GM23338 (cell line): Measurements from ENCODE around the gene RIC3. TPM values are rescaled to one million over a fixed set of nuclear protein-coding genes. Genes with fewer than 3 reads are reported as not detected.

Experiments
- ATAC-seq: fragments of 200-7000 bp; cut with Tn5 transposase; 3 replicates; pipeline ENCODE4 v1.9.1; 2020
- DNase-seq: peaks from one replicate; pipeline ENCODE4 v3.0.0-alpha.2; 2015; ENCODE audit warnings: low spot score
- H2AFZ ChIP-seq: fragments of 200-600 bp; sonication (generic); 2 replicates; pipeline ENCODE4 v1.8.0; 2016; ENCODE audit warnings: antibody characterized with exemption, mild to moderate bottlenecking, moderate library complexity
- H3F3A ChIP-seq: fragments of 200-600 bp; sonication (generic); replicated peaks from 2 replicates; pipeline ENCODE4 v1.8.0; 2017; ENCODE audit warnings: antibody characterized with exemption, mixed run types, low read depth
- H3K27ac ChIP-seq: fragments of 200-600 bp; sonication (generic); 2 replicates; pipeline ENCODE4 v1.6.1; 2016; ENCODE audit warnings: low read depth
- H3K27me3 ChIP-seq: fragments of 200-600 bp; sonication (generic); 2 replicates; pipeline ENCODE4 v1.8.0; 2016; ENCODE audit warnings: mild to moderate bottlenecking, mixed run types, moderate library complexity; ENCODE audit not compliant: insufficient read depth
- H3K36me3 ChIP-seq: fragments of 200-600 bp; sonication (generic); 2 replicates; pipeline ENCODE4 v1.8.0; 2016; ENCODE audit warnings: mild to moderate bottlenecking; ENCODE audit not compliant: insufficient read depth
- H3K4me1 ChIP-seq: fragments of 200-600 bp; sonication (generic); 2 replicates; pipeline ENCODE4 v1.8.0; 2016; ENCODE audit warnings: mild to moderate bottlenecking, moderate library complexity; ENCODE audit not compliant: insufficient read depth
- H3K4me2 ChIP-seq: fragments of 200-600 bp; sonication (generic); 2 replicates; pipeline ENCODE4 v1.7.1; 2017; ENCODE audit warnings: mixed run types
- H3K4me3 ChIP-seq: fragments of 200-600 bp; sonication (generic); 2 replicates; pipeline ENCODE4 v1.6.1; 2016; ENCODE audit warnings: mixed run types
- H3K79me2 ChIP-seq: fragments of 200-600 bp; sonication (generic); replicated peaks from 2 replicates; pipeline ENCODE4 v1.8.0; 2017; ENCODE audit warnings: mild to moderate bottlenecking; ENCODE audit not compliant: insufficient read depth
- H3K9me2 ChIP-seq: fragments of 200-600 bp; sonication (generic); 2 replicates; pipeline ENCODE4 v1.8.0; 2017; ENCODE audit not compliant: insufficient read depth
- H4K20me1 ChIP-seq: fragments of 200-600 bp; sonication (generic); replicated peaks from 2 replicates; pipeline ENCODE4 v1.8.0; 2017; ENCODE audit warnings: mild to moderate bottlenecking; ENCODE audit not compliant: insufficient read depth
- H3K27ac Mint-ChIP-seq: 2 replicates; pipeline ENCODE4 v1.8.0; 2020; ENCODE audit warnings: inconsistent platforms, mild to moderate bottlenecking, moderate library complexity, mixed read lengths
- H3K27me3 Mint-ChIP-seq: 3 replicates; pipeline ENCODE4 v1.8.0; 2022; ENCODE audit warnings: low read depth, mild to moderate bottlenecking, moderate library complexity, mixed read lengths, inconsistent platforms; ENCODE audit not compliant: insufficient read depth, poor library complexity
- H3K36me3 Mint-ChIP-seq: 3 replicates; pipeline ENCODE4 v1.8.0; 2021; ENCODE audit warnings: low read depth, mild to moderate bottlenecking, inconsistent platforms, moderate library complexity, mixed read lengths
- H3K4me1 Mint-ChIP-seq: 3 replicates; pipeline ENCODE4 v1.8.0; 2020; ENCODE audit warnings: mild to moderate bottlenecking, inconsistent platforms, mixed read lengths
- H3K4me3 Mint-ChIP-seq: 3 replicates; pipeline ENCODE4 v1.8.0; 2021; ENCODE audit warnings: moderate library complexity, mild to moderate bottlenecking, inconsistent platforms, mixed read lengths
- H3K9me3 Mint-ChIP-seq: 3 replicates; pipeline ENCODE4 v1.8.0; 2020; ENCODE audit warnings: moderate library complexity, mild to moderate bottlenecking, inconsistent platforms, mixed read lengths
- CREB1 ChIP-seq: fragments of 250-450 bp; sonication (Bioruptor Pico); IDR thresholded peaks from 2 replicates; pipeline ENCODE4 v1.5.0; 2020; ENCODE audit warnings: low read depth, mild to moderate bottlenecking, moderate library complexity
- EZH2 ChIP-seq: fragments of 200-600 bp; sonication (generic); IDR thresholded peaks from one replicate; pipeline ENCODE4 v1.8.0; 2017; ENCODE audit warnings: antibody characterized with exemption, mild to moderate bottlenecking, low read depth; ENCODE audit not compliant: unreplicated experiment
- EZH2phosphoT487 ChIP-seq: fragments of 200-600 bp; sonication (generic); IDR thresholded peaks from one replicate; pipeline ENCODE4 v1.8.1; 2018; ENCODE audit warnings: antibody characterized with exemption; ENCODE audit not compliant: unreplicated experiment
- JUNB ChIP-seq: IDR thresholded peaks from one replicate; pipeline ENCODE4 v1.6.1; 2016; ENCODE audit warnings: antibody characterized with exemption; ENCODE audit not compliant: unreplicated experiment
- NANOG ChIP-seq: IDR thresholded peaks from 2 replicates; pipeline ENCODE4 v1.6.1; 2016; ENCODE audit warnings: antibody characterized with exemption, borderline replicate concordance
- POLR2AphosphoS5 ChIP-seq: IDR thresholded peaks from 2 replicates; pipeline ENCODE4 v1.6.1; 2016; ENCODE audit warnings: antibody characterized with exemption, low read depth
- STAT1 ChIP-seq: IDR thresholded peaks from one replicate; pipeline ENCODE4 v1.6.1; 2016; ENCODE audit warnings: antibody characterized with exemption; ENCODE audit not compliant: unreplicated experiment
- ZNF114 ChIP-seq: fragments of 250-450 bp; sonication (Bioruptor Pico); IDR thresholded peaks from 2 replicates; pipeline ENCODE4 v1.5.0; 2020; ENCODE audit warnings: mild to moderate bottlenecking, moderate library complexity
- ZNF331 ChIP-seq: fragments of 250-450 bp; sonication (Bioruptor Pico); IDR thresholded peaks from 2 replicates; pipeline ENCODE4 v1.5.0; 2020; ENCODE audit warnings: low read depth, mild to moderate bottlenecking, moderate library complexity
- polyA plus RNA-seq: library from polyadenylated mRNA; unstranded; fragments of >200 nt; fragmentation: Nextera tagmentation; extraction: Ambion mirVana; gene quantifications from 2 replicates; pipeline ENCODE4 v1.2.1, GENCODE V29; 2016
- total RNA-seq: library from RNA; depleted of rRNA; stranded (reverse); fragments of >200 nt; shearing (Covaris generic); gene quantifications from 2 replicates; pipeline ENCODE4 v1.2.3, GENCODE V29; 2014
- TF ChIP-seq, protein P1 (sequence below), 2 experiments: fragments of 200-600 bp in 1 of 2; sonication (generic) in 1 of 2; conservative IDR thresholded peaks; 2 replicates each; pipeline versions ENCODE4 v1.5.1 to v1.6.1; 2016 to 2017; ENCODE audit warnings: antibody characterized with exemption in 2 of 2, low read depth in 2 of 2, mild to moderate bottlenecking in 2 of 2, moderate library complexity in 1 of 2
- TF ChIP-seq, protein P2 (sequence below): IDR thresholded peaks from 2 replicates; pipeline ENCODE4 v1.6.1; 2016; ENCODE audit warnings: antibody characterized with exemption
- TF ChIP-seq, protein P3 (sequence below): IDR thresholded peaks from one replicate; pipeline ENCODE4 v1.6.1; 2018; ENCODE audit warnings: antibody characterized with exemption; ENCODE audit not compliant: unreplicated experiment

RIC3 gene
- total and polyA plus RNA-seq, 2 experiments from 2014 or later: 17.8 to 21.3 TPM

DNA sequence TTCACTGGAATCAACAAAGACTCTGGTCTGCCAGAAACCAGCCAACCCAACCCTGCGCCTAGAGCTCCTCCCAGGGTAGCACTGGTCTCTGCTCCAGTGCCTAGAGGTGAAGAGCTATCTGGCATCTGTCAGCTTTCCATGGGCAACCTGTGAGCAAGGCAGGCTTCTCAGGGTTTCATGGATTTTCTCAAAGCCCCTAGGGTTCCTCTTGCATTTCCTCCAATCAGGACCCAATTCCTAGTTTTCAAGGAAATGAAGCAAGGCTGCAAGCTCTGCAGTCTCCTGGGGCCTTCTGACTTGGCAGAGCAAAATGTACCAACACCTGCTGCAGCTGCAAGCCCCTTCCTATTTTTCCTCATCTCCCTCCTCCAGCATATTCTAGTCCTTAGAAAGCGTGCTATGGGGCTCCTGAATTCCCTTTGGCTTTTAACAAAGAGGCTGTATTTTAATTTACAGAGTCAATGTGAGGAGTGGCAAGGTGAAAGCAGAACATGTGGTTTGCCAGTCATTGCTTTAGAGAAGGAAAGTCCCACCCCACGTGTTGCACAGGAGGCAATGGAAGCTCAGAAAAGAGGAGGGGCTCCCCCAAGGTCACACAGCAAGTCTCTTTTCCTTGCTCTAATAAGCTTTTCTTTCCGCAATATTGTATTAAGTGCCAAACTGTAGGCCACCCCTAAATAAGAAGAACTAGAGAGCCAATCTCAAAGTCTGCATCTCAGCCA is 33.0 kb upstream of the RIC3 start (continued):
- TF ChIP-seq, protein P1, sequence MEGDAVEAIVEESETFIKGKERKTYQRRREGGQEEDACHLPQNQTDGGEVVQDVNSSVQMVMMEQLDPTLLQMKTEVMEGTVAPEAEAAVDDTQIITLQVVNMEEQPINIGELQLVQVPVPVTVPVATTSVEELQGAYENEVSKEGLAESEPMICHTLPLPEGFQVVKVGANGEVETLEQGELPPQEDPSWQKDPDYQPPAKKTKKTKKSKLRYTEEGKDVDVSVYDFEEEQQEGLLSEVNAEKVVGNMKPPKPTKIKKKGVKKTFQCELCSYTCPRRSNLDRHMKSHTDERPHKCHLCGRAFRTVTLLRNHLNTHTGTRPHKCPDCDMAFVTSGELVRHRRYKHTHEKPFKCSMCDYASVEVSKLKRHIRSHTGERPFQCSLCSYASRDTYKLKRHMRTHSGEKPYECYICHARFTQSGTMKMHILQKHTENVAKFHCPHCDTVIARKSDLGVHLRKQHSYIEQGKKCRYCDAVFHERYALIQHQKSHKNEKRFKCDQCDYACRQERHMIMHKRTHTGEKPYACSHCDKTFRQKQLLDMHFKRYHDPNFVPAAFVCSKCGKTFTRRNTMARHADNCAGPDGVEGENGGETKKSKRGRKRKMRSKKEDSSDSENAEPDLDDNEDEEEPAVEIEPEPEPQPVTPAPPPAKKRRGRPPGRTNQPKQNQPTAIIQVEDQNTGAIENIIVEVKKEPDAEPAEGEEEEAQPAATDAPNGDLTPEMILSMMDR (conservative IDR thresholded peaks at IDR 0.05; ENCODE audit: low read depth in 2 of 2): no peak
- no peak for TF ChIP-seq EZH2phosphoT487

DNA sequence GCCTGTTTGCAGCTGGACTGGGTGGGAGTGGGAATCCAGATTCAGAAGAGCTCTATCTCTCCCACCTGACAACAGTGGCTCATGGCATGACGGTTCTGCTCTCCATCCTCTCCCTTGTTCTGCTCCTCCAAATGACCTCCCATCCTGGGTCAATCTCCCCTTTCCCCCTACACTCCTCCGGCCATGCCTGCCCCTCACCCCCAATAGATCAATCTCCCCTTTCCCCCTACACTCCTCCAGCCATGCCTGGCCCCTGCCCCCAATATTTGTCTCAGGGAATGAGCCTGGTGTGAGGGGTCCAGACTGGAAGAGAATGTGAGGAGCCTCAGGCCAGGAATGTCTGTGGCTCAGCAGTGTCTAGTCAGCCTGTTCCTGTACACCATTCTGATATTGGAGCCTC is 30.9 kb upstream of the RIC3 start:
- H3K79me2 ChIP-seq: no peaks in the 10 kb centered on the region
- H3K27me3 Mint-ChIP-seq: peaks cover 6% of the 10 kb centered on the region
- TF ChIP-seq, protein P2, sequence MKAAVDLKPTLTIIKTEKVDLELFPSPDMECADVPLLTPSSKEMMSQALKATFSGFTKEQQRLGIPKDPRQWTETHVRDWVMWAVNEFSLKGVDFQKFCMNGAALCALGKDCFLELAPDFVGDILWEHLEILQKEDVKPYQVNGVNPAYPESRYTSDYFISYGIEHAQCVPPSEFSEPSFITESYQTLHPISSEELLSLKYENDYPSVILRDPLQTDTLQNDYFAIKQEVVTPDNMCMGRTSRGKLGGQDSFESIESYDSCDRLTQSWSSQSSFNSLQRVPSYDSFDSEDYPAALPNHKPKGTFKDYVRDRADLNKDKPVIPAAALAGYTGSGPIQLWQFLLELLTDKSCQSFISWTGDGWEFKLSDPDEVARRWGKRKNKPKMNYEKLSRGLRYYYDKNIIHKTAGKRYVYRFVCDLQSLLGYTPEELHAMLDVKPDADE: no peak
- no peak for TF ChIP-seq NANOG
- no peak for TF ChIP-seq POLR2AphosphoS5
- TF ChIP-seq EZH2phosphoT487: no peak
- no peak overlapping the region for H3K27ac Mint-ChIP-seq
- H3K4me1 Mint-ChIP-seq: peaks cover 6% of the 10 kb centered on the region; the same call in 1 of the 3 replicates
- no peaks in the 10 kb centered on the region for H4K20me1 ChIP-seq
- H3K27ac ChIP-seq: no peak overlapping the region
- DNase-seq: no peak
- H3K4me3 Mint-ChIP-seq: no peak overlapping the region
- H2AFZ ChIP-seq: no peak overlapping the region
- H3K4me3 ChIP-seq: no peak overlapping the region
- no peaks in the 10 kb centered on the region for H3K4me1 ChIP-seq
- no peak overlapping the region for H3K4me2 ChIP-seq
- H3F3A ChIP-seq: no peaks in the 10 kb centered on the region
- H3K36me3 Mint-ChIP-seq: no peaks in the 10 kb centered on the region
- no peaks in the 10 kb centered on the region for H3K36me3 ChIP-seq
- no peak for ATAC-seq
- H3K9me3 Mint-ChIP-seq: no peaks in the 10 kb centered on the region
- H3K27me3 ChIP-seq: no peaks in the 10 kb centered on the region
- H3K9me2 ChIP-seq: peaks cover 6% of the 10 kb centered on the region; the same call in 1 of the 2 replicates

DNA sequence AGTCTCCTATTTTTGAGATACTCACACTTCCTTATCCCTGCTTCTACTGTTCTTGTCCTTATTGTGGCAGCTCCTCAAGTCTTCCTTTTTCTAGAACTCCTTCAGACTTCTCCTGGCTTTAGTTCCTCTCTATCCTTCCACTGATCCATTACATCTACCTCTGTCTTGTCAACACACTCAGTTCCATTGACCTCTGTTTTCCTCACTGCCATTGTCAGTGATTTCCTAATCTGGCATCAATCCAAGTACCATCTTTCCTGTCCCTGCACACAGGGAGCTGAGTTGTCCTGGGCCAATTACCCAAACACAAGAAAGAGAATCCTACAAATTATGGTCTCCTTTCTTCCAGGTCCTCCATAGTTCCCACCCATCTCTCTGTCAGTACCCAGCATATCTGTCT is 27.9 kb upstream of the RIC3 start:
- no peaks in the 10 kb centered on the region for H3K4me1 Mint-ChIP-seq
- TF ChIP-seq, protein P3, sequence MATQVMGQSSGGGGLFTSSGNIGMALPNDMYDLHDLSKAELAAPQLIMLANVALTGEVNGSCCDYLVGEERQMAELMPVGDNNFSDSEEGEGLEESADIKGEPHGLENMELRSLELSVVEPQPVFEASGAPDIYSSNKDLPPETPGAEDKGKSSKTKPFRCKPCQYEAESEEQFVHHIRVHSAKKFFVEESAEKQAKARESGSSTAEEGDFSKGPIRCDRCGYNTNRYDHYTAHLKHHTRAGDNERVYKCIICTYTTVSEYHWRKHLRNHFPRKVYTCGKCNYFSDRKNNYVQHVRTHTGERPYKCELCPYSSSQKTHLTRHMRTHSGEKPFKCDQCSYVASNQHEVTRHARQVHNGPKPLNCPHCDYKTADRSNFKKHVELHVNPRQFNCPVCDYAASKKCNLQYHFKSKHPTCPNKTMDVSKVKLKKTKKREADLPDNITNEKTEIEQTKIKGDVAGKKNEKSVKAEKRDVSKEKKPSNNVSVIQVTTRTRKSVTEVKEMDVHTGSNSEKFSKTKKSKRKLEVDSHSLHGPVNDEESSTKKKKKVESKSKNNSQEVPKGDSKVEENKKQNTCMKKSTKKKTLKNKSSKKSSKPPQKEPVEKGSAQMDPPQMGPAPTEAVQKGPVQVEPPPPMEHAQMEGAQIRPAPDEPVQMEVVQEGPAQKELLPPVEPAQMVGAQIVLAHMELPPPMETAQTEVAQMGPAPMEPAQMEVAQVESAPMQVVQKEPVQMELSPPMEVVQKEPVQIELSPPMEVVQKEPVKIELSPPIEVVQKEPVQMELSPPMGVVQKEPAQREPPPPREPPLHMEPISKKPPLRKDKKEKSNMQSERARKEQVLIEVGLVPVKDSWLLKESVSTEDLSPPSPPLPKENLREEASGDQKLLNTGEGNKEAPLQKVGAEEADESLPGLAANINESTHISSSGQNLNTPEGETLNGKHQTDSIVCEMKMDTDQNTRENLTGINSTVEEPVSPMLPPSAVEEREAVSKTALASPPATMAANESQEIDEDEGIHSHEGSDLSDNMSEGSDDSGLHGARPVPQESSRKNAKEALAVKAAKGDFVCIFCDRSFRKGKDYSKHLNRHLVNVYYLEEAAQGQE: no peak
- TF ChIP-seq POLR2AphosphoS5 (no peak), NANOG (no peak), ZNF331 (CRISPR knock-in tag) (no peak), STAT1 (no peak), EZH2 (no peak), EZH2phosphoT487 (no peak), CREB1 (CRISPR knock-in tag) (no peak), ZNF114 (CRISPR knock-in tag) (no peak), JUNB (no peak)
- TF ChIP-seq, protein P1 (conservative IDR thresholded peaks at IDR 0.05; ENCODE audit: low read depth in 2 of 2): no peak

More for the DNA sequence above, 27.9 kb upstream of the RIC3 start:
- Histone ChIP-seq H3F3A (no peaks in the 10 kb centered on the region), H3K9me2 (peaks cover 6% of the 10 kb centered on the region; the same call in 1 of the 2 replicates), H3K4me2 (no peak overlapping the region), H2AFZ (no peak overlapping the region), H3K79me2 (no peaks in the 10 kb centered on the region), H3K36me3 (no peaks in the 10 kb centered on the region), H3K27ac (no peak overlapping the region), H3K4me3 (no peak overlapping the region), H4K20me1 (no peaks in the 10 kb centered on the region), H3K4me1 (no peaks in the 10 kb centered on the region), H3K27me3 (no peaks in the 10 kb centered on the region)
- no peak for DNase-seq
- Mint-ChIP-seq H3K4me3 (no peak overlapping the region), H3K27me3 (peaks cover 5% of the 10 kb centered on the region), H3K36me3 (no peaks in the 10 kb centered on the region), H3K27ac (no peak overlapping the region), H3K9me3 (no peaks in the 10 kb centered on the region)
- ATAC-seq: no peak
